Gastroesophageal sphincter (tissue), 3 donors: ENCODE measurements around the gene EPS8L3.

Source experiments
- CTCF ChIP-seq, 4 experiments: fragments of 200-600 bp in 2 of 4; fragments of 450-650 bp in 2 of 4; sonication (generic) in 1 of 4; IDR thresholded peaks; one replicate each; pipeline ENCODE4 v1.5.1; 2017 to 2019; ENCODE audit warnings: antibody characterized with exemption in 4 of 4, mild to moderate bottlenecking in 2 of 4, moderate library complexity in 2 of 4
- EP300 ChIP-seq: sonication (generic); formaldehyde crosslinking; IDR thresholded peaks from one replicate; pipeline ENCODE4 v1.6.1; 2017; ENCODE audit warnings: antibody characterized with exemption, mild to moderate bottlenecking
- POLR2AphosphoS5 ChIP-seq: sonication (generic); formaldehyde crosslinking; IDR thresholded peaks from one replicate; pipeline ENCODE4 v1.6.1; 2017; ENCODE audit warnings: antibody characterized with exemption

DNA sequence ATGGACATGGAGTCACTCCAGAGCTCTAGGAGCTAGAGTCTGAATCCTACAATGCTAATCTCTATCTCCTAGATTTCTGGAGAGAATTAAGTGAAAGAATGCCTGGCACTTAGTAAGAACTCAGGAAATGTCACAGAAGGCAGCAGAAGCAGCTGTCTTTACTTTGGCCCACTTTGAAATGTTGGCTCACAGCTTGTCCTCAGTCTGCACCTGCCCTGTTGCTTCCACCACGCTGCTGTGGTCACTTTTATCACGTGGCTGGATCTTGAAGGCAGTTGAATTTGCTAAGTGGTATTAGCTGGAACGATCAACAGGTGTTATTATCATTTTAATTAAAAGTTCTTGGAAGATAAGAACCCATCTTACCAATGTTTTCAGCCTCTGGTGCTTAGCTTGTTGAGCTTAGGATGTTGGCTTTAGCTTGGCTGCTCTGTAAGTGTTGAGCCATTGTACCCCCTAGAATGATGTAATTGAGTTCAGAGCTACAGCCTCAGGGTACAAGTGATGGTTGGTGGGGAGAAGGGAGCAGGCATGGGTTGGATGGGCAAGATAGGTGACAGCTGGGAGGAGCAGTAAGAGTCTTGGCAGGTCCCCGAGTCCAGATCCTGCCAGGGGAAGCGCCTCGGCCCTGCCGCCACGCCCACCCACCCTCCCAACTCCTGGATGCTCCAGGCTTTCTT is 41.9 kb upstream of the EPS8L3 start:
- TF ChIP-seq CTCF (IDR thresholded peaks at IDR 0.05) (no peak), POLR2AphosphoS5 (no peak), EP300 (no peak)
